H1 (cell line): ENCODE results near the gene HOXA11. TPM values are rescaled to one million over a fixed set of nuclear protein-coding genes. Genes with fewer than 3 reads are reported as not detected.

Source experiments
- CTCF ChIA-PET: fragments of 300-600 bp; sonication (Branson Sonifier 250); formaldehyde crosslinking; loops from one replicate; lab custom pipeline; 2021; ENCODE audit not compliant: partially characterized antibody; lab: Charles Lee
- POLR2A ChIA-PET: fragments of 300-600 bp; sonication (Branson Sonifier 250); formaldehyde crosslinking; loops from one replicate; lab custom pipeline; 2021; ENCODE audit warnings: inconsistent platforms; ENCODE audit not compliant: partially characterized antibody; lab: Charles Lee
- DNase-seq, 2 experiments: peaks; one replicate each; pipeline versions ENCODE4 v3.0.0 to v3.0.0-alpha.2; 2010 to 2022; ENCODE audit warnings: low spot score in 2 of 2, low read depth in 1 of 2, mixed read lengths in 1 of 2
- FAIRE-seq: peaks from 2 replicates; lab custom pipeline; 2011; peaks lifted over from hg19 to GRCh38; lab: Jason Lieb, UNC
- H2AFZ ChIP-seq: 2 replicates; pipeline ENCODE4 v1.8.1; 2012; ENCODE audit warnings: low read length, inconsistent platforms
- H2AK5ac ChIP-seq: 2 replicates; pipeline ENCODE4 v1.6.1; 2013; ENCODE audit warnings: low read depth, low read length
- H2BK120ac ChIP-seq: replicated peaks from 2 replicates; pipeline ENCODE3; 2013; ENCODE audit warnings: low read depth, low read length, inconsistent platforms
- H2BK12ac ChIP-seq: 2 replicates; pipeline ENCODE4 v1.6.1; 2013; ENCODE audit warnings: low read depth, low read length
- H2BK15ac ChIP-seq: 2 replicates; pipeline ENCODE4 v1.6.1; 2013; ENCODE audit warnings: low read length
- H2BK20ac ChIP-seq: 2 replicates; pipeline ENCODE4 v1.6.1; 2013; ENCODE audit warnings: low read length
- H2BK5ac ChIP-seq: 2 replicates; pipeline ENCODE4 v1.6.1; 2013; ENCODE audit warnings: low read depth, low read length
- H3K14ac ChIP-seq: 2 replicates; pipeline ENCODE4 v1.6.1; 2013; ENCODE audit warnings: inconsistent platforms; ENCODE audit not compliant: insufficient read length
- H3K18ac ChIP-seq: 2 replicates; pipeline ENCODE4 v1.6.1; 2013; ENCODE audit warnings: low read length; ENCODE audit errors: extremely low read depth
- H3K23ac ChIP-seq: 2 replicates; pipeline ENCODE4 v1.6.1; 2013; ENCODE audit warnings: inconsistent platforms; ENCODE audit not compliant: insufficient read length
- H3K23me2 ChIP-seq: 2 replicates; pipeline ENCODE4 v1.6.1; 2013; ENCODE audit warnings: low read depth, low read length
- H3K27ac ChIP-seq: 2 replicates; pipeline ENCODE4 v1.6.1; 2011; ENCODE audit warnings: low read depth, low read length, inconsistent platforms
- H3K27me3 ChIP-seq, 4 experiments: replicated peaks in 1 of 4; 1 replicate in 1 of 4; 2 replicates in 3 of 4; pipeline versions ENCODE4 v1.6.1 to v1.8.1; 2011 to 2013; ENCODE audit warnings: low read length in 3 of 4, mild to moderate bottlenecking in 3 of 4, inconsistent platforms in 2 of 4, mixed read lengths in 2 of 4, moderate library complexity in 1 of 4; ENCODE audit not compliant: control insufficient read depth in 3 of 4, insufficient read depth in 3 of 4; ENCODE audit errors: extremely low read depth in 1 of 4
- H3K36me3 ChIP-seq, 4 experiments: 2 replicates each; pipeline versions ENCODE4 v1.6.1 to v1.8.1; 2011 to 2013; ENCODE audit warnings: mild to moderate bottlenecking in 4 of 4, low read length in 3 of 4, moderate library complexity in 2 of 4, control low read depth in 1 of 4, inconsistent platforms in 1 of 4; ENCODE audit not compliant: insufficient read depth in 4 of 4, control insufficient read depth in 2 of 4
- H3K4ac ChIP-seq: replicated peaks from 2 replicates; pipeline ENCODE3; 2013; ENCODE audit warnings: low read length, low read depth, mixed read lengths, inconsistent platforms; ENCODE audit not compliant: insufficient read length
- H3K4me1 ChIP-seq, 4 experiments: replicated peaks in 1 of 4; 1 replicate in 1 of 4; 2 replicates in 3 of 4; pipeline versions ENCODE4 v1.6.1 to v1.8.1; 2011 to 2013; ENCODE audit warnings: low read length in 3 of 4, inconsistent platforms in 2 of 4, mixed read lengths in 1 of 4; ENCODE audit not compliant: insufficient read depth in 4 of 4, control insufficient read depth in 3 of 4
- H3K4me2 ChIP-seq, 2 experiments: 2 replicates each; pipeline versions ENCODE4 v1.6.1 to v1.8.1; 2011 to 2013; ENCODE audit warnings: low read depth in 2 of 2, low read length in 2 of 2, control low read depth in 1 of 2, inconsistent platforms in 1 of 2, mild to moderate bottlenecking in 1 of 2; ENCODE audit not compliant: insufficient read depth in 1 of 2
- H3K4me3 ChIP-seq, 4 experiments: fragments of 200-600, 300-600 bp in 1 of 4; sonication (generic), shearing (Covaris generic), sonication (Bioruptor Twin) in 1 of 4; 2 replicates each; pipeline versions ENCODE4 v1.5.1 to v1.8.1; 2011 to 2016; ENCODE audit warnings: low read length in 4 of 4, low read depth in 3 of 4, control low read depth in 2 of 4, inconsistent platforms in 2 of 4, mild to moderate bottlenecking in 2 of 4, mixed read lengths in 1 of 4, moderate library complexity in 1 of 4; ENCODE audit not compliant: insufficient read depth in 2 of 4; ENCODE audit errors: extremely low read depth in 1 of 4
- H3K56ac ChIP-seq: replicated peaks from 2 replicates; pipeline ENCODE3; 2013; ENCODE audit warnings: low read depth, mild to moderate bottlenecking, mixed read lengths, low read length, inconsistent platforms; ENCODE audit not compliant: insufficient read length
- H3K79me1 ChIP-seq: 2 replicates; pipeline ENCODE4 v1.6.1; 2013; ENCODE audit warnings: low read depth, low read length, control low read depth
- H3K79me2 ChIP-seq, 2 experiments: 2 replicates each; pipeline versions ENCODE4 v1.6.1 to v1.8.1; 2012 to 2013; ENCODE audit warnings: low read length in 2 of 2, mild to moderate bottlenecking in 2 of 2, inconsistent platforms in 1 of 2; ENCODE audit not compliant: insufficient read depth in 2 of 2, control insufficient read depth in 1 of 2
- H3K9ac ChIP-seq, 4 experiments: replicated peaks in 1 of 4; 1 replicate in 1 of 4; 2 replicates in 3 of 4; pipeline versions ENCODE4 v1.6.1 to v1.8.1; 2011 to 2013; ENCODE audit warnings: low read depth in 3 of 4, low read length in 3 of 4, control low read depth in 2 of 4, mild to moderate bottlenecking in 2 of 4, moderate library complexity in 2 of 4, inconsistent platforms in 1 of 4; ENCODE audit errors: extremely low read depth in 1 of 4
- H3K9me3 ChIP-seq, 2 experiments: 2 replicates each; pipeline versions ENCODE4 v1.6.1 to v1.8.1; 2012 to 2013; ENCODE audit warnings: mild to moderate bottlenecking in 2 of 2, moderate library complexity in 2 of 2, control low read depth in 1 of 2, inconsistent platforms in 1 of 2, low read depth in 1 of 2, low read length in 1 of 2, mixed read lengths in 1 of 2; ENCODE audit not compliant: insufficient read depth in 2 of 2
- H4K20me1 ChIP-seq, 2 experiments: replicated peaks in 1 of 2; 2 replicates each; pipeline versions ENCODE3 to v1.8.1; 2011 to 2013; ENCODE audit warnings: inconsistent platforms in 2 of 2, low read length in 2 of 2, mild to moderate bottlenecking in 1 of 2; ENCODE audit not compliant: insufficient read depth in 2 of 2, control insufficient read depth in 1 of 2
- H4K5ac ChIP-seq: 2 replicates; pipeline ENCODE4 v1.6.1; 2013; ENCODE audit warnings: low read length, low read depth, mixed read lengths, inconsistent platforms; ENCODE audit not compliant: insufficient read length
- H4K8ac ChIP-seq: 2 replicates; pipeline ENCODE4 v1.8.0; 2013; ENCODE audit warnings: mild to moderate bottlenecking, moderate library complexity, low read length, inconsistent platforms; ENCODE audit not compliant: insufficient read depth; ENCODE audit errors: extremely low read depth
- H4K91ac ChIP-seq: replicated peaks from 2 replicates; pipeline ENCODE3; 2013; ENCODE audit warnings: low read length, mixed read lengths, inconsistent platforms; ENCODE audit not compliant: insufficient read length
- EP300 ChIP-seq, 2 experiments: IDR thresholded peaks; 1 replicate in 1 of 2; 2 replicates in 1 of 2; pipeline ENCODE4 v1.6.1; 2011 to 2012; ENCODE audit warnings: low read depth in 2 of 2, low read length in 2 of 2, mild to moderate bottlenecking in 2 of 2, borderline replicate concordance in 1 of 2, inconsistent platforms in 1 of 2, moderate library complexity in 1 of 2
- KDM1A ChIP-seq: fragments of 200-600, 300-600 bp; sonication (generic); IDR thresholded peaks from 2 replicates; pipeline ENCODE4 v1.7.1; 2016; ENCODE audit warnings: mild to moderate bottlenecking, low read length, borderline replicate concordance
- POU5F1 ChIP-seq: IDR thresholded peaks from 2 replicates; pipeline ENCODE4 v1.6.1; 2011; ENCODE audit warnings: low read depth, mild to moderate bottlenecking, low read length, moderate library complexity
- SP1 ChIP-seq: IDR thresholded peaks from 2 replicates; pipeline ENCODE4 v1.6.1; 2011; ENCODE audit warnings: low read depth, low read length
- WGBS, 2 experiments: shearing (Covaris generic) in 1 of 2; methylation state at CpG; one replicate each; pipeline versions ENCODE4 v1.1.6 to v1.1.7; 2013 to 2015; ENCODE audit warnings: low lambda C conversion rate in 2 of 2, mixed read lengths in 2 of 2, inconsistent platforms in 1 of 2, low coverage in 1 of 2, missing lambda C conversion rate in 1 of 2; ENCODE audit not compliant: insufficient replicate concordance in 2 of 2, insufficient coverage in 1 of 2, insufficient read length in 1 of 2; ENCODE audit errors: extremely low coverage in 1 of 2, missing lambda C conversion rate in 1 of 2; 5-methylcytosine and 5-hydroxymethylcytosine counted together
- polyA plus RNA-seq, 7 experiments: library from polyadenylated mRNA; depleted of rRNA in 3 of 7; stranded (reverse) in 5 of 7; unstranded in 2 of 7; fragments of >200 nt in 5 of 7; fragments of 200-250 nt in 2 of 7; gene quantifications; 1 replicate in 5 of 7; 2 replicates in 1 of 7; 4 replicates in 1 of 7; pipeline versions ENCODE4 v1.2.1 to v1.2.3, GENCODE V29; 2011 to 2013; ENCODE audit warnings: missing spikeins in 2 of 7, mixed read lengths in 2 of 7
- total RNA-seq: library from RNA; stranded (reverse); fragmentation: NEBNext Ultra II Directional; extraction: Animal tissue kit (Norgen Biotek cat#: 25700); gene quantifications from 2 replicates; pipeline ENCODE4 v1.2.1, GENCODE V29; 2021
- TF ChIP-seq, protein P1 (sequence below): IDR thresholded peaks from 2 replicates; pipeline ENCODE4 v1.6.1; 2011; ENCODE audit warnings: low read depth, mild to moderate bottlenecking, low read length; ENCODE audit not compliant: insufficient read depth

The HOXA11 gene
- total and polyA plus RNA-seq, 2 of the 8 experiments (the other 6 are each of a cell fraction or from before 2014, with no cell fraction given), result not detected

DNA sequence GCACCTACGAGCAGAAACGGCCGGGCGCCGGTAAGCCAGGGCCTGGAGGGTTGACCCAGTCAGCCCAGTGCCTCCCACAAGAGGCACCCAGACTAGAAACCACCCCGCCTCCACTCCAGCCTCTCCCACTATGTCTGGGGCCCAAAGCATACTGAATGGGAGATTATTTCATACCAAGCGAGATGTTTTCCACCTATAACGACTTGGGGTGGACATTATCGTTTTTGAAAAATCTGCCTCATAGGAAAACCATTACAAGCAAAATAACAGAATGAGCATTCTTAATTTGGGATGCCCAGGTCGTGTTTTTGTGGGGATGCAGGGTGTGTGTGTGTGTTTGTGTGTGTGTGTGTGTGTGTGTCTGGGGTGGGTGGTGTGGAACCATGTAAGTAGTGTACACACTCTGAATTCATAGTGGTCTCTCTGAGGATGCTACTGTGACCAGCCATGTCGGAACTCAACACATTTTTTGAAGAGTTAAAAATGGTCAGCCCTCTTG is 39.1 kb downstream of the HOXA11 start:
- peaks cover 27 to 29% of the 10 kb centered on the region in 2 experiments for H4K20me1 ChIP-seq
- no peak overlapping the region for H3K14ac ChIP-seq
- no peak overlapping the region for H2AK5ac ChIP-seq
- POLR2A ChIA-PET, result no interaction called here
- H2BK15ac ChIP-seq, result no peak overlapping the region
- CTCF ChIA-PET, result interaction anchor here (1.1 to 12.5 kb wide), 11 partner anchors 8 to 453 kb away, joined by 3 to 123 read pairs (median 15); partner anchors contain the start of genes HOXA1, HOXA10 and HOXA3
- no peak overlapping the region for H3K23ac ChIP-seq
- no peak overlapping the region for H3K4me2 ChIP-seq
- no peaks in the 10 kb centered on the region for H3K79me2 ChIP-seq
- DNase-seq (no peak), FAIRE-seq (no peak)
- H4K5ac ChIP-seq, result no peak overlapping the region
- H3K4ac ChIP-seq, result no peak overlapping the region
- H4K8ac ChIP-seq, result no peak overlapping the region; the same call in 1 of the 2 replicates
- no peak overlapping the region for H4K91ac ChIP-seq
- no peak overlapping the region for H3K18ac ChIP-seq
- peaks cover 97 to 100% (median 99%) of the 10 kb centered on the region in 4 experiments for H3K27me3 ChIP-seq
- H2AFZ ChIP-seq, result no peak overlapping the region
- no peak overlapping the region for H3K4me3 ChIP-seq
- H3K36me3 ChIP-seq, result peaks cover 0 to 6% (median 0%) of the 10 kb centered on the region in 4 experiments; a peak in 1 of 8 replicates
- H3K56ac ChIP-seq, result no peak overlapping the region
- no peak overlapping the region for H2BK5ac ChIP-seq
- no peak overlapping the region for H2BK20ac ChIP-seq
- H3K9ac ChIP-seq, result no peak overlapping the region
- H3K79me1 ChIP-seq, result no peaks in the 10 kb centered on the region
- no peak overlapping the region for H2BK12ac ChIP-seq
- H2BK120ac ChIP-seq, result no peak overlapping the region
- WGBS, 2 experiments, result 60% methylated on average over 11 of the region's 11 CpGs; no CpG with 5 or more reads in 1 of the 2 experiments
- H3K9me3 ChIP-seq, result peaks cover 0 to 3% of the 10 kb centered on the region in 2 experiments; a peak in 1 of 4 replicates
- H3K27ac ChIP-seq, result no peak overlapping the region
- H3K23me2 ChIP-seq, result peaks cover 9% of the 10 kb centered on the region
- H3K4me1 ChIP-seq, result peaks cover 0 to 9% (median 6%) of the 10 kb centered on the region in 4 experiments; a peak in 5 of 7 replicates
- TF ChIP-seq KDM1A (no peak), POU5F1 (no peak), EP300 (IDR thresholded peaks at IDR 0.05; ENCODE audit: borderline replicate concordance in 1 of 2, low read depth in 2 of 2, low read length in 2 of 2) (no peak), SP1 (no peak)
- TF ChIP-seq, protein P1, sequence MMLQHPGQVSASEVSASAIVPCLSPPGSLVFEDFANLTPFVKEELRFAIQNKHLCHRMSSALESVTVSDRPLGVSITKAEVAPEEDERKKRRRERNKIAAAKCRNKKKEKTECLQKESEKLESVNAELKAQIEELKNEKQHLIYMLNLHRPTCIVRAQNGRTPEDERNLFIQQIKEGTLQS, result no peak
